NCI-H2196 (cell line): ENCODE data around the gene CCNY.

ENCODE experiments used
- DNase-seq: peaks from one replicate; lab custom pipeline; 2025; ENCODE audit not compliant: unreplicated experiment; lab: John Stamatoyannopoulos, UW

The CCNY gene

GRCh38 chr10:35467186-35467585 is 130.9 kb downstream of the CCNY start:
- DNase-seq = no peak

GRCh38 chr10:35470248-35470924 is 134.1 kb downstream of the CCNY start:
- DNase-seq = no peak

DNA sequence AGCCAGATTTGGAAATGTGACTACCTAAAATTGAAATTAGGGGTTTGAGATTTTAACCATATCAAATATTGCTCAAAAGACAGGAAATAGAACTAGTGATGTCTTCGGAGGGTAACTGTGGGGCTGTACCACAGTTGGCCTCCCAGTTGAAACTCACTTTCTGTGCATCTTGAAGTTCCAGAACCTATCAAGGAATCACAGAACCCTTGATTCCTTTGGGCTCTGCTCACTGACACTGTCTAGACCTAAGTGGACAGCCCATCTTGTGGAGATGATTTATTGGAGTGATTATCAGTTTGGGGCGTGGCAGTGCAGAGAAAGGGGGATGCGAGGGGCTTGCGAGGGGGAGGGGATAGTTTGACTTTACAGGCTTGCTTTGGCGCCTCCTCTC is 134.6 kb downstream of the CCNY start:
- DNase-seq = no peak

DNA sequence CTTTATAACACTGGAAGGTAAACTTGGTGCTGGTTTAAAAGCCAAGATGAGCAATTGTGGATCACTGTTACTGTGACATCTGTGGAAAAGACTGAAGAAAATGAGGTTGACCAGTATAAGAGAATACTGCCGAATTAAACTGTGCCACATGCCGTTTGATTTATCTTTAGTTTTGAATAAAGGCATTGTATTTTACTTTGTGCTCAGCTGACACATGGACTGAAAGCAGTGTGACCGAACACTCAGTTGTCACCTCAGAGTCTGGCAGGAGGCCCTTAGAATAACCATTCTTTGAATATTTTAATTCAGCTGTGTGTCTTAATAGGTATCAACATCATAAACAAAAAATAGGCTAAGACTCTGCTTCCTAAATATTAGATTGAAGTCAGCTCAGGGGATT is 135.1 kb downstream of the CCNY start:
- DNase-seq = no peak

GRCh38 chr10:35480142-35480541 is 143.8 kb downstream of the CCNY start:
- DNase-seq = no peak

DNA sequence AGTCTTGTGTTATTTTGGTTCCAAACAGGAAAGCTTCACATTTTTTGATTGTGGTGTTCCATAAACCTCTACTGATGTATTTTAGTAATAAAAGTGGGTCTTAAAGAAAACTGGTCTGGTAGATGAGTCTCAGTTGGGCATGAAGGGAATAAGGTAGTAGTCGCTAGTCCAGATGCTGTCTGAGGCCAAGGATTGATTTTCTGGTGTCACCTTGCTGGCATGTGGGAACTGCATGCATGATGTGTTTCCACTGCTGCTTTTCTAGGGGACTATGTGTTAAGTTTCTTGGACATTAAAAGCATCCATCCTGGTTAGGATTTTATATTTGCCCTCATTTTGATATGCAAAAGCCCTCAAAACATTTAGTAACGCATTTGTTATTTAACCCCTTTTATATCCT is 145.1 kb downstream of the CCNY start:
- no peak for DNase-seq

DNA sequence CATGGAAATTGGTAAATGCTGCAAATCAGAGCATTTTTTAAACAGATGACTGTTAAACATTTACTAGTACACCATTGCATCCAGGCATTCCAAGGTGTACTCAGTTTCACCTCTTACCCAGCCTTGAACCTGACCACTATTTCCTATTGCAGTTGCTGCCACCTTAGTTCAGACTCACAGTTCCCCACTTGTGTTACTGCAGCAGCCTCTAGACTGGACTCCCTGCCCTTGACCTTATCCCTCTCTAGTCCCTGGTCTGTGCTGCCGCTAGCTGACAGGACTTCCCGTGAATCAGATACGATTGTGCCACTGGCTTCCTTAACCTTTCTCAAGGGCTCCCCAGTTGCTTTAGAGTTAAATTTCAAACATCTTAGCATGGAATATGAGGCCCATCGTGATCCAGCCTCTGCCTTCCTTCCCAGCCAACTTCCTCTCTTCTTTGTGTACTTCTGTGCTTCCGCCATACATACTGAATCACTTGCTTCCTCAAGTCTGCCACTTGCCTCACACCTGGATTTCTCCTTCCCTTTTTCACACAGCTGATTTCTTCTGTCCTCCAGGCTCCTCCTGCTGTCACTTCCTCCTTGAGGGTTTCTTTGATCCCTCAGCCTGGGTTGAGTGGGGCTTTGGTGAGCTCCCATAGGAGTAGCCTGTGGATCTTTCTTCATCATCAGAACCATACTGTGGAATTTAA is 150.1 kb downstream of the CCNY start:
- DNase-seq = no peak

GRCh38 chr10:35487336-35488034 is 151.2 kb downstream of the CCNY start:
- DNase-seq = no peak

GRCh38 chr10:35488228-35488627 is 151.9 kb downstream of the CCNY start:
- DNase-seq = no peak

- DNase-seq = no peak
Observed at GRCh38 chr10:35492386-35493195, 156.3 kb downstream of the CCNY start.

DNA sequence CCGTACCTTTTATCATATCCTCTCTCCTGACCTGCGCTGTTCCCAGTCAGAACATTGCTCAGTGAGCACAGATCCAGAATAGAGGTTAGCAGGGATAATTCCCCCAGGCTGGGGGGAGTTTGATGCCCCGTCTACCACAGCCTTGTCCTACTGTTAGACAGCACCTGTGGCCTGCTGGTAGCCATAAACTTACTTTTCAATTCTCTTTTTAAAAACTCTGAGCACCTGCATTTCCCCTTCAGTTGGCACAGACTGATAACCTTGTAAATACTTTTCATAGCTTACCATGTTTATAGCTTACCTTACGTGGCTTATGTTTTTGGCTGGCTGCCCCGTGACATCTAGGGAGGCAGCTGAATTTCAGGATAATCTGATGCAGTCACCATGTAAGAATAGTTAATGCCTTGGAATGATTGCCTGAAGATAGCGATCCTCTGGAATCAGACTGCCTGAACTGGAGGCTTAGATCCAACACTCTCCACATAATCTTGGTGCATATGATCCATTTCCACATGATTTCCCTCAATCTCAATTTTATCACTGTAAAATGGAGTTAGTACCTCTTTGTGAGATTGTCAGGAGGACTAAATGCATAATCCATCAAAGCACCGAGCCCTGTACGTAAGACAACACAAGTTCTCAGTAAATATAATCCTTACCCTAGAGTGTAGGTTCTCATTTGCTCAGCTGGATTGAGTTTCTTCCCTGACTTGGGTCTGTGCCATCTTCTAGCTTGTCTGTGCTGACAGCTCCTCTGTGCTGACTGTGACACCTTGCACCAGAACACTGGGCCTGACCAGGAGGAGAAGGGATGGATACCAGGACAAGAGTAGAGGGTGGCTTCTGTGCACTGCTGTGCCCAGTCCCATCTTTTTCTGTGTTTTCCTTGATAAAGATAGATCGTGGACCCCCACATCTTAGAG is 157.1 kb downstream of the CCNY start:
- no peak for DNase-seq

DNA sequence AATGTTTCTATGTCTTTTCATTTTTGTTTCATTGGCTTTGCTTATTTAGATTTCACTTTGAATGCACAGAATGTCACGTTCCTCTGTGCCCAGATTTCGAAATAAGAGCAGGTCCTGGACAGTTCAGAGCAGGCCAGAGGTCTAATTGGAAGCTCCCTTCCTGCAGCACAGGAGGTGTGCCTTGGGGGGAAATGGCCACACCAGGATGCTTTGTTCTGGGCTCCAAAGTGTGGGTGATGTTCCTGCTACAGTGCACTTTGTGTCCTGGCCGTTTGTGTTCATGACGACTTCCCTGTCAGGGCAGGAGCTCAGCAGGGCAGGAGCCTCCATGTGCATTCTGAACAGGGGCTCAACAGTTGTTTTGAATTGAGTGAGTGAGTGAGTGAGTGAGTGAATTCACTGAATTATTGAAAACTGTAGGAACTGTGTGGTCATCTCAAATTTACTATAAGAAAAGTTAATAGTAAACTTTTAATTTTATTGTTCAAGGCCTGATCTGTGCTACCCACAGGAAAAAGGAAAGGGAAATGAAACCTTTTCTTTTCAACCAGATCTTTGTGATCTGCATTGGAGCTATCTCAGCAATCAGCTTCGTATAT is 159.3 kb downstream of the CCNY start:
- DNase-seq = no peak

GRCh38 chr10:35497909-35498308 is 161.6 kb downstream of the CCNY start:
- no peak for DNase-seq

- no peak for DNase-seq
Observed at GRCh38 chr10:35498693-35499092, 162.4 kb downstream of the CCNY start.

DNA sequence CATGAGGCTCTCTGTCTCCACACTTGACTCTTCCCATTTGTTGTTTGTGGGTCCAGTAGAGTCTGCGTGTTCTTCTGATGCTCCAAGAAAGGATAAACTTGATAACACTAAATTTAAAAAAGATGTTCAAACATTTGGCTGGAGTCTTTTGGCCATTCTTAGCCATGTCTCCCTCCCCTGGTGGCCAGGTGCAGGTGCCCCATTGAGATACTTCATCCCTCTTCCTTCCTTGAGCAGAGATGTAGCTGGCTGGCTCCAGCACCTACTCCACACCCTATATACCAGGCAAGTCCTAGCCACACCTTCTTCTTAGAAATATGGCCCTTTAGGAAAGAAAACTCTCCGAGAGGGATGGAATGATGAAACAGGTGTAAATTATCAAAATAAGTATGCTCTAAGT is 165.6 kb downstream of the CCNY start:
- DNase-seq = no peak

- no peak for DNase-seq
Observed at GRCh38 chr10:35502692-35503091, 166.4 kb downstream of the CCNY start.

GRCh38 chr10:35503578-35503977 is 167.3 kb downstream of the CCNY start:
- no peak for DNase-seq

DNA sequence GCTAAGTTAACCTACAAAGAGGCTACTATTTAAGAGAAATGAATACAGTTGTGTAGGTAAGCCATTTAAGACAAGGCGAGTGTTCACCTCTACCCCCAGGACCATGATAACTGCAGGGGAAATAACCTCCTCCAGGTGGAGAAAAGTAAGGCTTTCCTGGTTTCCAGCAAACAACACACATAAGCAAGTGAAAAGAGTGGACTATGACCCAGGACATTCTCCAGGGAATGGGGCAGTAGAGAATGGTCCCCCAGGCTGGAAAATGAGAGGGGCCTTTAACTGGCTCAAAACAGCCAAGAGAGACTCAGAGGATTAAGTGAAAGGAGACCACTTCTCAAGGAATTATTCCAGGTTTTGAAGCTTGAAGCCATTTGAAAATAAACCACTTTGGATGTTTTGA is 167.8 kb downstream of the CCNY start:
- DNase-seq = no peak

- DNase-seq = no peak
Observed at GRCh38 chr10:35505241-35505873, 169.0 kb downstream of the CCNY start.

GRCh38 chr10:35506741-35507140 is 170.4 kb downstream of the CCNY start:
- no peak for DNase-seq
